Osteoblast (primary cell): ENCODE measurements around the gene BMPR1B. TPM values are rescaled to one million over a fixed set of nuclear protein-coding genes. Genes with fewer than 3 reads are reported as not detected.

Experiments used
- DNase-seq: peaks from one replicate; pipeline ENCODE4 v3.0.0; 2011; ENCODE audit warnings: low spot score, mixed read lengths; ENCODE audit not compliant: insufficient read length; ENCODE audit errors: missing footprints
- H2AFZ ChIP-seq: 2 replicates; pipeline ENCODE4 v1.6.0; 2011; ENCODE audit warnings: mild to moderate bottlenecking, low read length
- H3K27ac ChIP-seq: 2 replicates; pipeline ENCODE4 v1.5.1; 2011; ENCODE audit warnings: mild to moderate bottlenecking, low read depth, low read length, moderate library complexity
- H3K27me3 ChIP-seq: 2 replicates; pipeline ENCODE4 v1.6.0; 2012; ENCODE audit warnings: mild to moderate bottlenecking, control low read depth, inconsistent platforms, low read length, moderate library complexity; ENCODE audit not compliant: insufficient read depth
- H3K36me3 ChIP-seq: 2 replicates; pipeline ENCODE4 v1.5.1; 2011; ENCODE audit warnings: mild to moderate bottlenecking, low read length, control low read depth, moderate library complexity; ENCODE audit not compliant: insufficient read depth
- H3K4me1 ChIP-seq: 2 replicates; pipeline ENCODE4 v1.5.1; 2011; ENCODE audit warnings: mild to moderate bottlenecking, low read length, control low read depth, moderate library complexity; ENCODE audit not compliant: insufficient read depth
- H3K4me2 ChIP-seq: 2 replicates; pipeline ENCODE4 v1.6.0; 2011; ENCODE audit warnings: mild to moderate bottlenecking, low read length; ENCODE audit not compliant: insufficient read depth
- H3K4me3 ChIP-seq: fragments of 200-600 bp; sonication (generic); 3 replicates; pipeline ENCODE4 v1.5.1; 2012; ENCODE audit warnings: mild to moderate bottlenecking, low read length, inconsistent platforms; ENCODE audit not compliant: insufficient read depth
- H3K79me2 ChIP-seq: 2 replicates; pipeline ENCODE4 v1.6.0; 2012; ENCODE audit warnings: mild to moderate bottlenecking, low read length, control low read depth, inconsistent platforms; ENCODE audit not compliant: insufficient read depth
- H3K9me3 ChIP-seq: 2 replicates; pipeline ENCODE4 v1.5.1; 2011; ENCODE audit warnings: low read depth, low read length, control low read depth
- H4K20me1 ChIP-seq: 2 replicates; pipeline ENCODE4 v1.6.0; 2012; ENCODE audit warnings: mild to moderate bottlenecking, low read length, control low read depth; ENCODE audit not compliant: insufficient read depth
- total RNA-seq: library from RNA; depleted of rRNA; stranded (reverse); fragments of >200 nt; gene quantifications from 2 replicates; pipeline ENCODE4 v1.2.3, GENCODE V29; 2012
- TF ChIP-seq, protein P1 (sequence below): IDR thresholded peaks from 2 replicates; pipeline ENCODE4 v1.5.1; 2011; ENCODE audit warnings: mild to moderate bottlenecking, low read depth, low read length, moderate library complexity; ENCODE audit errors: extremely low read depth

The BMPR1B gene
- total RNA-seq, 1 donor, result 2.5 TPM

DNA sequence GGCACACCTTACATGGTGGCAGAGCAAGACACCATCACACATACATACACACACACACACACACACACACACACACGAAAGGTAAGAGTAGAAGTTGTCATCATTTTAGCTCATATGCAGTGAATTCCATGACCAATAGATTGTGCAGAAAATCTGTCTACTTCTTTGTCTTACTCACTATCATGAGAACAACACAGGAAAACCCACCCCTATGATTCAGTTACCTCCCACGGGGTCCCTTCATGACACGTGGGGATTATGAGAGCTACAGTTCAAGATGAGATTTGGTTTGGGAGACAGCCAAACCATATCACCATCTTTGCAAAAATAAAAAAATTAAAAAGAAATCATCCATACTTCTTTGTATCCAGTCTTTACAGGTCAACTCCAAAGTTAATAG lies 221.1 kb downstream of the BMPR1B start:
- Histone ChIP-seq H3K4me1 (peaks cover 21% of the 10 kb centered on the region), H2AFZ (no peak overlapping the region), H3K79me2 (no peaks in the 10 kb centered on the region), H3K27ac (no peak overlapping the region), H3K4me3 (no peak overlapping the region), H3K27me3 (no peaks in the 10 kb centered on the region), H3K4me2 (no peak overlapping the region), H4K20me1 (no peaks in the 10 kb centered on the region), H3K9me3 (no peaks in the 10 kb centered on the region), H3K36me3 (no peaks in the 10 kb centered on the region)
- TF ChIP-seq, protein P1, sequence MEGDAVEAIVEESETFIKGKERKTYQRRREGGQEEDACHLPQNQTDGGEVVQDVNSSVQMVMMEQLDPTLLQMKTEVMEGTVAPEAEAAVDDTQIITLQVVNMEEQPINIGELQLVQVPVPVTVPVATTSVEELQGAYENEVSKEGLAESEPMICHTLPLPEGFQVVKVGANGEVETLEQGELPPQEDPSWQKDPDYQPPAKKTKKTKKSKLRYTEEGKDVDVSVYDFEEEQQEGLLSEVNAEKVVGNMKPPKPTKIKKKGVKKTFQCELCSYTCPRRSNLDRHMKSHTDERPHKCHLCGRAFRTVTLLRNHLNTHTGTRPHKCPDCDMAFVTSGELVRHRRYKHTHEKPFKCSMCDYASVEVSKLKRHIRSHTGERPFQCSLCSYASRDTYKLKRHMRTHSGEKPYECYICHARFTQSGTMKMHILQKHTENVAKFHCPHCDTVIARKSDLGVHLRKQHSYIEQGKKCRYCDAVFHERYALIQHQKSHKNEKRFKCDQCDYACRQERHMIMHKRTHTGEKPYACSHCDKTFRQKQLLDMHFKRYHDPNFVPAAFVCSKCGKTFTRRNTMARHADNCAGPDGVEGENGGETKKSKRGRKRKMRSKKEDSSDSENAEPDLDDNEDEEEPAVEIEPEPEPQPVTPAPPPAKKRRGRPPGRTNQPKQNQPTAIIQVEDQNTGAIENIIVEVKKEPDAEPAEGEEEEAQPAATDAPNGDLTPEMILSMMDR, result no peak
- no peak for DNase-seq

DNA sequence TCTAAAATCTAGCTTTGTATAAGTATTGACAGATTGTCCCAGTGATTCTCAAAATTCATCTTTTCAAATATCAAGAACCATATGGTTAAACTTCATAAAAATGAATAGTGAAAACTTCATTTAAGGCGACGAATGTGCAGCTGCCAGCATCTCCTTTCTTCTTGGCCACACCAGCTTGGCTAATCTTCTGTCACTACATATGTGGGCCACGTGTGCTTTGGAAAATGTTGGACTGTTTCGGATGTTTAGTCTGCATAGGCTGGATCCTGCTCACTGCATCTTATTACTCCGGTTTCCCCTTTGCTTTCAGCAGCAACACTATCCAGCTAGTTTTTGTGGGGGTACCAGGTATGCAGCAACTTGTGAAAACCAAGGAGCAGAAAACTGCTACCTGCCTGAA lies 221.9 kb downstream of the BMPR1B start:
- H3K36me3 ChIP-seq, result no peaks in the 10 kb centered on the region
- H3K79me2 ChIP-seq, result no peaks in the 10 kb centered on the region
- DNase-seq, result no peak
- no peak overlapping the region for H2AFZ ChIP-seq
- H4K20me1 ChIP-seq, result no peaks in the 10 kb centered on the region
- no peaks in the 10 kb centered on the region for H3K9me3 ChIP-seq
- H3K4me2 ChIP-seq, result no peak overlapping the region
- TF ChIP-seq, protein P1, result no peak
- no peak overlapping the region for H3K4me3 ChIP-seq
- peaks cover 21% of the 10 kb centered on the region for H3K4me1 ChIP-seq
- no peaks in the 10 kb centered on the region for H3K27me3 ChIP-seq
- H3K27ac ChIP-seq, result no peak overlapping the region

DNA sequence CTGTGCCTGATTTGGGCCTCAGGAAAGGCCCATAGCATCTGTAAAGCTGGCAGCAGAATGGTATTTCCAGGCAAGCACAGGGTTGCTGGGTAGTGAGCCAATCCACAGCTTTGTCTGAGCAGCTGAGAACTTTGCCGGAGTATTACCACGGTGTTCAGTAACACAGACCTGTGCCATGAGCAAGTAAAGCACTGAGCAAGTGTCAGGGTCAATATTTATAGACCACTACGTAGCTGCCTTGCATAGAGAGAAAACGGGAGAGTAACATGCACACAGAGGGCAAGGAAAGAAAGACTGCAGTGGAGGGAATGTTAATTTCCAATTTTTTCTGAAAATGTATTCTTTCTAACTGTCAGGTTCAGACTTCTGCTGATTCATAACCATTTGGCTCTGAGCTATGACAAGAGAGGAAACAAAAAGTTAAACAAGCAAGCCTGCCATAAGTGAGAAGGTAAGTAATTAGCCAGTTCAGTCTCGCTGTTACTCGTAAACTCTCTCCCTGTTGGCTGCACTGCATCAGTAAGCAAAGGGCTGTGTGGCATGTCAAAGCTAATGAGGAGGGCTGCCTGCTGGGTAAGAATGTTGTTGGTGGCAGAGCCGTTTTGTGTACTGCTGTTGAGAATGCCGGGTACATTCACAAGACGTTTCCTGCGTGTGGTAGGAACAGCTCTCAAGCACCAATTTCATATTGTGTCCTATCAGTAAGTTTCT lies 238.1 kb downstream of the BMPR1B start:
- peak overlapping the region; percentile 54 for H3K4me3 ChIP-seq
- no peak for DNase-seq
- H4K20me1 ChIP-seq, result no peaks in the 10 kb centered on the region
- TF ChIP-seq, protein P1, result no peak
- H3K79me2 ChIP-seq, result no peaks in the 10 kb centered on the region
- peak overlapping the region; percentile 94 for H2AFZ ChIP-seq
- no peaks in the 10 kb centered on the region for H3K27me3 ChIP-seq
- H3K4me1 ChIP-seq, result no peaks in the 10 kb centered on the region
- no peaks in the 10 kb centered on the region for H3K36me3 ChIP-seq
- H3K27ac ChIP-seq, result no peak overlapping the region
- H3K9me3 ChIP-seq, result no peaks in the 10 kb centered on the region
- peak overlapping the region; percentile 63 for H3K4me2 ChIP-seq

DNA sequence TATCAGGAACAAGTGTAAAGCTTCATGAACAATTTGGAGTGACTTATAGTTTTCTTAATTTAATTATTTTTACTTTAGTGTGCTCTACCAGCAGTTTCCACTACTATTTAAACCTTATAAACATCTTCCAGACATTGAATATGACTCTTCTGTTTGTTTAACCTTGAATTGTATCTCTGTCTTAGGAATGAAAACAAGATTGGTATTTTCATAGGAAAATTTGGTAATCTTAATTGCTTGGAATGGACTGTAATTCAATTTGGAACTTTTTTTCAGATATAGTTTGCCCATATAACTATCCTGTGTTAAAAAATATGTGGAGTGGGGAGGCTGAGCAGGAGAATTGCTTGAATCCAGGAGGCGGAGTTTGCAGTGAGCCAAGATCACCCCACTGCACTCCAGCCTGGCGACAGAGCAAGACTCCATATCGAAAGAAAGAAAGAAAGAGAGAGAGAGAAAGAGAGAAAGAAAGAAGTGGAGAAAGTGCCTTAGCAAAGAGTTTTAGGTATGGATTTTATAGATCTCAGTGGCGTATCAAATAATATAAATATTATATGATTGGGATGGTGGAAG lies 242.4 kb downstream of the BMPR1B start:
- no peaks in the 10 kb centered on the region for H3K9me3 ChIP-seq
- H3K4me1 ChIP-seq, result no peaks in the 10 kb centered on the region
- TF ChIP-seq, protein P1, result no peak
- no peak for DNase-seq
- H3K36me3 ChIP-seq, result no peaks in the 10 kb centered on the region
- no peaks in the 10 kb centered on the region for H4K20me1 ChIP-seq
- no peaks in the 10 kb centered on the region for H3K79me2 ChIP-seq
- no peak overlapping the region for H3K27ac ChIP-seq
- H3K4me2 ChIP-seq, result no peak overlapping the region
- H2AFZ ChIP-seq, result no peak overlapping the region
- H3K27me3 ChIP-seq, result no peaks in the 10 kb centered on the region
- H3K4me3 ChIP-seq, result no peak overlapping the region
